Measurements from ENCODE around the gene MCCC1.

Gene MCCC1

DNA sequence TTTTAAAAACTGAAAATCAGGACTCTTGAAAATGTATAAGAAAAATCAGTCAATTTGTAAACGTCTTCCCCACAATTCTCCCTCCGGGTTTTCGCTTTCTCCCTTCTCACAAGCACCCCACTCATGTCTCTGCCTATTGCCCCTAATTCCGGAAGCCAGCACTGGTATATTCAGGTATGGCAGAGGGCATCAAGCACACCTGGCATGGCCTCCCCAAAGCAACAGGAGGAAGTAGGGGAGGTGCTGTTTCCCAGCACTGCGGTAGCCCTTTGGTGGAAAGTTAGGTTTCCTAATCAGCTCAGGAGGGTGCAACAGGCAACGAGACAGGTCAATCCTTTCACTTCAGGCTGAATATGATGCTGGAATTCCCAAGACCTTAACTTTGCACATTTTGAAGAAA lies 33.1 kb upstream of the MCCC1 start:
- H3K36me3 ChIP-seq (ENCODE audit: control insufficient read depth, insufficient read depth, low read length): no peaks in the 10 kb centered on the region
- WGBS (ENCODE audit: extremely low coverage, insufficient coverage, low lambda C conversion rate): no CpG with 5 or more reads among the region's 6 CpGs
- no peak overlapping the region for H4K5ac ChIP-seq (ENCODE audit: low read length)
- no peak overlapping the region for H2BK120ac ChIP-seq (ENCODE audit: low read depth, low read length)
- no peak overlapping the region for H2BK15ac ChIP-seq (replicated peaks; ENCODE audit: low read depth)
- no peak overlapping the region for H2AK5ac ChIP-seq (ENCODE audit: low read length)
- no peak for DNase-seq
- no peak overlapping the region for H3K9ac ChIP-seq (ENCODE audit: low read length)
- H3K56ac ChIP-seq (ENCODE audit: low read length): no peak overlapping the region
- H3K4me3 ChIP-seq (ENCODE audit: low read length): no peak overlapping the region
- H3K4me1 ChIP-seq (ENCODE audit: control insufficient read depth, low read depth, low read length): no peaks in the 10 kb centered on the region
- H3K27me3 ChIP-seq (ENCODE audit: insufficient read depth, low read length, poor library complexity): no peaks in the 10 kb centered on the region
- H3K79me1 ChIP-seq (ENCODE audit: low read length): no peaks in the 10 kb centered on the region
- H3K27ac ChIP-seq (ENCODE audit: low read depth, low read length): no peak overlapping the region
- no peak overlapping the region for H3K4me2 ChIP-seq (ENCODE audit: low read length)
- H3K79me2 ChIP-seq (ENCODE audit: control insufficient read depth, insufficient read depth, low read length): no peaks in the 10 kb centered on the region
- H3K18ac ChIP-seq (ENCODE audit: low read length): no peak overlapping the region
- no peak overlapping the region for H3K23ac ChIP-seq (ENCODE audit: low read length)
- no peak overlapping the region for H4K8ac ChIP-seq (ENCODE audit: low read depth, low read length)
- H2BK5ac ChIP-seq (ENCODE audit: low read length): no peak overlapping the region
- H3K4ac ChIP-seq (ENCODE audit: low read depth, low read length): no peak overlapping the region

- WGBS (ENCODE audit: extremely low coverage, insufficient coverage, low lambda C conversion rate): no CpG with 5 or more reads among the region's 4 CpGs
- no peaks in the 10 kb centered on the region for H3K79me2 ChIP-seq (ENCODE audit: control insufficient read depth, insufficient read depth, low read length)
- H4K5ac ChIP-seq (ENCODE audit: low read length): no peak overlapping the region
- H3K79me1 ChIP-seq (ENCODE audit: low read length): no peaks in the 10 kb centered on the region
- no peaks in the 10 kb centered on the region for H3K4me1 ChIP-seq (ENCODE audit: control insufficient read depth, low read depth, low read length)
- no peak overlapping the region for H2AK5ac ChIP-seq (ENCODE audit: low read length)
- H4K8ac ChIP-seq (ENCODE audit: low read depth, low read length): no peak overlapping the region
- H3K27ac ChIP-seq (ENCODE audit: low read depth, low read length): no peak overlapping the region
- H3K4me3 ChIP-seq (ENCODE audit: low read length): no peak overlapping the region
- H2BK15ac ChIP-seq (replicated peaks; ENCODE audit: low read depth): no peak overlapping the region
- no peak overlapping the region for H3K4ac ChIP-seq (ENCODE audit: low read depth, low read length)
- H3K18ac ChIP-seq (ENCODE audit: low read length): no peak overlapping the region
- H3K27me3 ChIP-seq (ENCODE audit: insufficient read depth, low read length, poor library complexity): no peaks in the 10 kb centered on the region
- H3K56ac ChIP-seq (ENCODE audit: low read length): no peak overlapping the region
- no peaks in the 10 kb centered on the region for H3K36me3 ChIP-seq (ENCODE audit: control insufficient read depth, insufficient read depth, low read length)
- H2BK120ac ChIP-seq (ENCODE audit: low read depth, low read length): no peak overlapping the region
- no peak overlapping the region for H3K4me2 ChIP-seq (ENCODE audit: low read length)
- H3K9ac ChIP-seq (ENCODE audit: low read length): no peak overlapping the region
- no peak overlapping the region for H3K23ac ChIP-seq (ENCODE audit: low read length)
- no peak for DNase-seq
- H2BK5ac ChIP-seq (ENCODE audit: low read length): no peak overlapping the region
These were observed 32.4 kb upstream of the MCCC1 start for GRCh38 chr3:183131735-183132134.

DNA sequence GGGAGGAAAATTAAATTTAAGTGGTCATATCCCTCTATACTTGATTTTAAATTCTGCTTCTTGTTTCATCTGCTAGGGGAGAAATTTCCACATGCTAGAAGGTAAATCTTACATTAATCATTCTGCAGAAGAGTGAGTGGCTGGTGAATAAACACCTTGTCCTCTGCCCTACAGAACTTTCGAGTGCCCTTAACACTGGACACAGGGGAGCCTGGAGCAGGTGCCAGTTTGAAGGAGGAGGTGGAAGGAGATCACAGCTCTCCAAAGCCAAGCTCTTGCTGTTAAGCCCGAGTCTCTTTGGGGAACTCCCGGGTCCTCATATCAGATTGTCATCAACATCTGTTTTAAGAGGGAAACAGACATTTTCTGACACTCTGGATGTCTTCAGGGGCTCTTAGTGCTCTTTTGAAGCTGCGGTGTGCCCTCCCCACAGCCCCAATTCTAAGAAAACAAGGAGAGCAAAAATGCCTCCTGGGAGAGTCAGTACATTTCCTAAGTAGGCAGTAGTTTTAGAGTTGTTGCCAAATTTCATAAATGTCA lies 32.0 kb upstream of the MCCC1 start:
- Histone ChIP-seq H3K23ac (ENCODE audit: low read length) (no peak overlapping the region), H2BK15ac (replicated peaks; ENCODE audit: low read depth) (no peak overlapping the region), H4K5ac (ENCODE audit: low read length) (no peak overlapping the region), H3K27me3 (ENCODE audit: insufficient read depth, low read length, poor library complexity) (no peaks in the 10 kb centered on the region), H3K4ac (ENCODE audit: low read depth, low read length) (no peak overlapping the region), H3K4me2 (ENCODE audit: low read length) (no peak overlapping the region), H3K56ac (ENCODE audit: low read length) (no peak overlapping the region), H2BK120ac (ENCODE audit: low read depth, low read length) (no peak overlapping the region), H3K4me3 (ENCODE audit: low read length) (no peak overlapping the region), H4K8ac (ENCODE audit: low read depth, low read length) (no peak overlapping the region), H3K79me2 (ENCODE audit: control insufficient read depth, insufficient read depth, low read length) (no peaks in the 10 kb centered on the region), H2AK5ac (ENCODE audit: low read length) (no peak overlapping the region), H3K4me1 (ENCODE audit: control insufficient read depth, low read depth, low read length) (no peaks in the 10 kb centered on the region), H3K36me3 (ENCODE audit: control insufficient read depth, insufficient read depth, low read length) (no peaks in the 10 kb centered on the region), H2BK5ac (ENCODE audit: low read length) (no peak overlapping the region), H3K9ac (ENCODE audit: low read length) (no peak overlapping the region), H3K27ac (ENCODE audit: low read depth, low read length) (no peak overlapping the region), H3K18ac (ENCODE audit: low read length) (no peak overlapping the region), H3K79me1 (ENCODE audit: low read length) (no peaks in the 10 kb centered on the region)
- DNase-seq: no peak
- no CpG with 5 or more reads among the region's 4 CpGs for WGBS (ENCODE audit: extremely low coverage, insufficient coverage, low lambda C conversion rate)

GRCh38 chr3:183129243-183129642 lies 29.9 kb upstream of the MCCC1 start:
- no peaks in the 10 kb centered on the region for H3K4me1 ChIP-seq (ENCODE audit: control insufficient read depth, low read depth, low read length)
- no peak overlapping the region for H3K4ac ChIP-seq (ENCODE audit: low read depth, low read length)
- no peak overlapping the region for H3K23ac ChIP-seq (ENCODE audit: low read length)
- no peak overlapping the region for H2AK5ac ChIP-seq (ENCODE audit: low read length)
- no peaks in the 10 kb centered on the region for H3K79me1 ChIP-seq (ENCODE audit: low read length)
- DNase-seq: no peak
- no peak overlapping the region for H4K5ac ChIP-seq (ENCODE audit: low read length)
- H3K27me3 ChIP-seq (ENCODE audit: insufficient read depth, low read length, poor library complexity): no peaks in the 10 kb centered on the region
- no peak overlapping the region for H2BK120ac ChIP-seq (ENCODE audit: low read depth, low read length)
- no peak overlapping the region for H3K18ac ChIP-seq (ENCODE audit: low read length)
- H4K8ac ChIP-seq (ENCODE audit: low read depth, low read length): no peak overlapping the region
- no peak overlapping the region for H3K56ac ChIP-seq (ENCODE audit: low read length)
- no peak overlapping the region for H3K9ac ChIP-seq (ENCODE audit: low read length)
- no CpG with 5 or more reads among the region's 1 CpG for WGBS (ENCODE audit: extremely low coverage, insufficient coverage, low lambda C conversion rate)
- H2BK5ac ChIP-seq (ENCODE audit: low read length): no peak overlapping the region
- no peak overlapping the region for H2BK15ac ChIP-seq (replicated peaks; ENCODE audit: low read depth)
- H3K4me3 ChIP-seq (ENCODE audit: low read length): no peak overlapping the region
- H3K36me3 ChIP-seq (ENCODE audit: control insufficient read depth, insufficient read depth, low read length): no peaks in the 10 kb centered on the region
- H3K79me2 ChIP-seq (ENCODE audit: control insufficient read depth, insufficient read depth, low read length): no peaks in the 10 kb centered on the region
- H3K4me2 ChIP-seq (ENCODE audit: low read length): no peak overlapping the region
- H3K27ac ChIP-seq (ENCODE audit: low read depth, low read length): no peak overlapping the region

DNA sequence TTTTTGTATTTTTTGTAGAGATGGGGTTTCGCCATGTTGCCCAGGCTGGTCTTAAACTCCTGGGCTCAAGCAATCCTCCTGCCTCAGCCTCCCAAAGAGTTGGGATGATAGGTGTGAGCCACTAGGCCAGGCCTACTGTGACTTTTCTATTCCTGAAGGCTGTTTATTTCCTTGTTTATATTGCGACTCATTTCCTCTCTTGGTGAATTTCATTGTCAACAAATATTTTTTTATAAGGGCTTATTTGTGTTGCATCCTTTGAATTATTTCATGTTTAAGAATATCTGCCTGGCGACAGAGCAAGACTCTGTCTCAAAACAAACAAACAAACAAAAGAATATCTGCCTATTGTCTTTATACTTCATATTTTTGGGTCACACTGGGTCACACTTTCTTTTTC lies 29.4 kb upstream of the MCCC1 start:
- Histone ChIP-seq H3K27me3 (ENCODE audit: insufficient read depth, low read length, poor library complexity) (no peaks in the 10 kb centered on the region), H4K5ac (ENCODE audit: low read length) (no peak overlapping the region), H2BK5ac (ENCODE audit: low read length) (no peak overlapping the region), H3K56ac (ENCODE audit: low read length) (no peak overlapping the region), H3K79me1 (ENCODE audit: low read length) (no peaks in the 10 kb centered on the region), H3K79me2 (ENCODE audit: control insufficient read depth, insufficient read depth, low read length) (no peaks in the 10 kb centered on the region), H3K36me3 (ENCODE audit: control insufficient read depth, insufficient read depth, low read length) (no peaks in the 10 kb centered on the region), H3K4me2 (ENCODE audit: low read length) (no peak overlapping the region), H3K23ac (ENCODE audit: low read length) (no peak overlapping the region), H2AK5ac (ENCODE audit: low read length) (no peak overlapping the region), H3K4me1 (ENCODE audit: control insufficient read depth, low read depth, low read length) (no peaks in the 10 kb centered on the region), H3K4ac (ENCODE audit: low read depth, low read length) (no peak overlapping the region), H4K8ac (ENCODE audit: low read depth, low read length) (no peak overlapping the region), H3K27ac (ENCODE audit: low read depth, low read length) (no peak overlapping the region), H3K9ac (ENCODE audit: low read length) (no peak overlapping the region), H2BK15ac (replicated peaks; ENCODE audit: low read depth) (no peak overlapping the region), H2BK120ac (ENCODE audit: low read depth, low read length) (no peak overlapping the region), H3K4me3 (ENCODE audit: low read length) (no peak overlapping the region), H3K18ac (ENCODE audit: low read length) (no peak overlapping the region)
- no CpG with 5 or more reads among the region's 3 CpGs for WGBS (ENCODE audit: extremely low coverage, insufficient coverage, low lambda C conversion rate)
- no peak for DNase-seq

- whole genome bisulfite sequencing (ENCODE audit: extremely low coverage, insufficient coverage, low lambda C conversion rate): no CpG with 5 or more reads among the region's 4 CpGs
- Histone ChIP-seq H3K4me1 (ENCODE audit: control insufficient read depth, low read depth, low read length) (no peaks in the 10 kb centered on the region), H3K36me3 (ENCODE audit: control insufficient read depth, insufficient read depth, low read length) (no peaks in the 10 kb centered on the region), H2BK15ac (replicated peaks; ENCODE audit: low read depth) (no peak overlapping the region), H2BK120ac (ENCODE audit: low read depth, low read length) (no peak overlapping the region), H2AK5ac (ENCODE audit: low read length) (no peak overlapping the region), H3K79me2 (ENCODE audit: control insufficient read depth, insufficient read depth, low read length) (no peaks in the 10 kb centered on the region), H3K18ac (ENCODE audit: low read length) (peak overlapping the region; percentile 56), H3K27ac (ENCODE audit: low read depth, low read length) (no peak overlapping the region), H3K4ac (ENCODE audit: low read depth, low read length) (no peak overlapping the region), H3K27me3 (ENCODE audit: insufficient read depth, low read length, poor library complexity) (no peaks in the 10 kb centered on the region), H4K5ac (ENCODE audit: low read length) (no peak overlapping the region), H3K23ac (ENCODE audit: low read length) (no peak overlapping the region), H4K8ac (ENCODE audit: low read depth, low read length) (no peak overlapping the region), H3K4me3 (ENCODE audit: low read length) (no peak overlapping the region), H3K9ac (ENCODE audit: low read length) (no peak overlapping the region), H3K4me2 (ENCODE audit: low read length) (no peak overlapping the region), H3K56ac (ENCODE audit: low read length) (no peak overlapping the region), H3K79me1 (ENCODE audit: low read length) (no peaks in the 10 kb centered on the region), H2BK5ac (ENCODE audit: low read length) (no peak overlapping the region)
- DNase-seq: no peak
These were observed 24.6 kb upstream of the MCCC1 start for GRCh38 chr3:183123891-183124290.
